Keratinocyte (primary cell): Measurements from ENCODE around the gene ATF7. TPM values are rescaled to one million over a fixed set of nuclear protein-coding genes. Genes with fewer than 3 reads are reported as not detected.

ENCODE experiments used
- DNase-seq: peaks from one replicate; pipeline ENCODE4 v3.0.0-alpha.2; 2011; ENCODE audit warnings: low read depth, missing footprints, low spot score
- FAIRE-seq: peaks from 2 replicates; lab custom pipeline; 2011; peaks lifted over from hg19 to GRCh38; lab: Jason Lieb, UNC
- H2AFZ ChIP-seq: 2 replicates; pipeline ENCODE4 v1.6.0; 2012; ENCODE audit warnings: low read length, control low read depth, inconsistent platforms; ENCODE audit not compliant: control insufficient read depth
- H3K27ac ChIP-seq: 2 replicates; pipeline ENCODE4 v1.5.1; 2011; ENCODE audit warnings: low read length; ENCODE audit not compliant: control insufficient read depth, insufficient read depth
- H3K27me3 ChIP-seq: 3 replicates; pipeline ENCODE4 v1.6.0; 2011; ENCODE audit warnings: low read length; ENCODE audit not compliant: control insufficient read depth, insufficient read depth; ENCODE audit errors: extremely low read depth
- H3K36me3 ChIP-seq, 2 experiments: 2 replicates in 1 of 2; 3 replicates in 1 of 2; pipeline ENCODE4 v1.5.1; 2011; ENCODE audit warnings: low read length in 2 of 2, mild to moderate bottlenecking in 1 of 2; ENCODE audit not compliant: control insufficient read depth in 2 of 2, insufficient read depth in 2 of 2; ENCODE audit errors: extremely low read depth in 1 of 2
- H3K4me1 ChIP-seq: 3 replicates; pipeline ENCODE4 v1.5.1; 2011; ENCODE audit warnings: low read length; ENCODE audit not compliant: control insufficient read depth, insufficient read depth; ENCODE audit errors: extremely low read depth
- H3K4me2 ChIP-seq: 3 replicates; pipeline ENCODE4 v1.6.0; 2011; ENCODE audit warnings: low read depth, low read length; ENCODE audit not compliant: control insufficient read depth, insufficient read depth; ENCODE audit errors: extremely low read depth
- H3K4me3 ChIP-seq, 3 experiments: fragments of 200-600 bp in 1 of 3; sonication (generic) in 1 of 3; 2 replicates in 2 of 3; 3 replicates in 1 of 3; pipeline ENCODE4 v1.5.1; 2011 to 2016; ENCODE audit warnings: low read length in 3 of 3, mild to moderate bottlenecking in 3 of 3, control low read depth in 2 of 3, inconsistent platforms in 1 of 3, low read depth in 1 of 3, mixed read lengths in 1 of 3, mixed run types in 1 of 3, moderate library complexity in 1 of 3; ENCODE audit not compliant: control insufficient read depth in 2 of 3, insufficient read depth in 2 of 3; ENCODE audit errors: extremely low read depth in 1 of 3
- H3K79me2 ChIP-seq: 2 replicates; pipeline ENCODE4 v1.6.0; 2012; ENCODE audit warnings: low read length; ENCODE audit not compliant: control insufficient read depth, insufficient read depth
- H3K9ac ChIP-seq: 3 replicates; pipeline ENCODE4 v1.6.0; 2011; ENCODE audit warnings: low read length; ENCODE audit not compliant: control insufficient read depth, insufficient read depth; ENCODE audit errors: extremely low read depth
- H3K9me1 ChIP-seq: 3 replicates; pipeline ENCODE4 v1.6.0; 2011; ENCODE audit warnings: low read length; ENCODE audit not compliant: control insufficient read depth, insufficient read depth; ENCODE audit errors: extremely low read depth
- H3K9me3 ChIP-seq: 2 replicates; pipeline ENCODE4 v1.5.1; 2012; ENCODE audit warnings: low read depth, low read length; ENCODE audit not compliant: control insufficient read depth
- H4K20me1 ChIP-seq: 3 replicates; pipeline ENCODE4 v1.6.0; 2011; ENCODE audit warnings: low read length; ENCODE audit not compliant: control insufficient read depth, insufficient read depth; ENCODE audit errors: extremely low read depth
- EZH2 ChIP-seq: IDR thresholded peaks from one replicate; pipeline ENCODE4 v1.6.1; 2012; ENCODE audit warnings: inconsistent platforms, mild to moderate bottlenecking, low read length, moderate library complexity
- dilution Hi-C: fragments of 300-500 bp; cut with MboI; formaldehyde crosslinking; loops from one replicate; pipeline ENCODE4 v1.7.0; 2020; ENCODE audit warnings: low sequenced_read_pairs; ENCODE audit not compliant: extremely low pct_ligation_motif_present
- polyA plus RNA-seq, 5 experiments: library from polyadenylated mRNA; depleted of rRNA in 3 of 5; stranded (reverse) in 3 of 5; stranded (forward) in 1 of 5; unstranded in 1 of 5; fragments of >200 nt; gene quantifications; 1 replicate in 1 of 5; 2 replicates in 3 of 5; 3 replicates in 1 of 5; pipeline versions ENCODE4 v1.2.1 to v1.2.3, GENCODE V29; 2011 to 2012; ENCODE audit warnings: missing spikeins in 2 of 5, low read depth in 1 of 5, low replicate concordance in 1 of 5
- TF ChIP-seq, protein P1 (sequence below), 3 experiments: IDR thresholded peaks in 1 of 3; conservative IDR thresholded peaks in 1 of 3; optimal IDR thresholded peaks in 1 of 3; 2 replicates in 2 of 3; 3 replicates in 1 of 3; pipeline versions ENCODE3 to v1.5.1; 2011; ENCODE audit warnings: low read length in 3 of 3, mild to moderate bottlenecking in 3 of 3, moderate library complexity in 2 of 3, control low read depth in 1 of 3, inconsistent platforms in 1 of 3; ENCODE audit not compliant: insufficient read depth in 2 of 3; ENCODE audit errors: extremely low read depth in 1 of 3

ATF7 gene
- polyA plus RNA-seq, 1 donor (not counting 4 experiments of a cell fraction or from before 2014, with no cell fraction given): 16.3 TPM

- no peak for TF ChIP-seq EZH2
- TF ChIP-seq, protein P1, sequence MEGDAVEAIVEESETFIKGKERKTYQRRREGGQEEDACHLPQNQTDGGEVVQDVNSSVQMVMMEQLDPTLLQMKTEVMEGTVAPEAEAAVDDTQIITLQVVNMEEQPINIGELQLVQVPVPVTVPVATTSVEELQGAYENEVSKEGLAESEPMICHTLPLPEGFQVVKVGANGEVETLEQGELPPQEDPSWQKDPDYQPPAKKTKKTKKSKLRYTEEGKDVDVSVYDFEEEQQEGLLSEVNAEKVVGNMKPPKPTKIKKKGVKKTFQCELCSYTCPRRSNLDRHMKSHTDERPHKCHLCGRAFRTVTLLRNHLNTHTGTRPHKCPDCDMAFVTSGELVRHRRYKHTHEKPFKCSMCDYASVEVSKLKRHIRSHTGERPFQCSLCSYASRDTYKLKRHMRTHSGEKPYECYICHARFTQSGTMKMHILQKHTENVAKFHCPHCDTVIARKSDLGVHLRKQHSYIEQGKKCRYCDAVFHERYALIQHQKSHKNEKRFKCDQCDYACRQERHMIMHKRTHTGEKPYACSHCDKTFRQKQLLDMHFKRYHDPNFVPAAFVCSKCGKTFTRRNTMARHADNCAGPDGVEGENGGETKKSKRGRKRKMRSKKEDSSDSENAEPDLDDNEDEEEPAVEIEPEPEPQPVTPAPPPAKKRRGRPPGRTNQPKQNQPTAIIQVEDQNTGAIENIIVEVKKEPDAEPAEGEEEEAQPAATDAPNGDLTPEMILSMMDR (optimal IDR thresholded peaks at IDR 0.05 in 1 of 3, IDR thresholded peaks at IDR 0.05 in 1 of 3, conservative IDR thresholded peaks at IDR 0.05 in 1 of 3; ENCODE audit: extremely low read depth in 1 of 3, insufficient read depth in 2 of 3, low read length in 3 of 3): no peak
- H4K20me1 ChIP-seq: no peaks in the 10 kb centered on the region
- H3K27me3 ChIP-seq: no peaks in the 10 kb centered on the region
- FAIRE-seq (no peak), DNase-seq (no peak)
- H2AFZ ChIP-seq: no peak overlapping the region
- dilution Hi-C loops: no loop called here
- no peaks in the 10 kb centered on the region for H3K9me3 ChIP-seq
- no peak overlapping the region for H3K4me2 ChIP-seq
- no peaks in the 10 kb centered on the region for H3K36me3 ChIP-seq
- H3K4me3 ChIP-seq: no peak overlapping the region
- no peak overlapping the region for H3K27ac ChIP-seq
- peaks cover 29% of the 10 kb centered on the region for H3K79me2 ChIP-seq
- H3K9me1 ChIP-seq: no peaks in the 10 kb centered on the region
- peaks cover 26% of the 10 kb centered on the region for H3K4me1 ChIP-seq
- no peak overlapping the region for H3K9ac ChIP-seq
Measured at GRCh38 chr12:53627919-53628318, 1.7 kb upstream of the ATF7 start.

GRCh38 chr12:53626702-53627169, 554 bp upstream of the ATF7 start:
- Histone ChIP-seq H3K4me2 (peak overlapping the region; percentile 96), H3K27me3 (no peaks in the 10 kb centered on the region), H3K9me3 (no peaks in the 10 kb centered on the region), H3K4me1 (peaks cover 26% of the 10 kb centered on the region), H4K20me1 (no peaks in the 10 kb centered on the region), H2AFZ (peak overlapping the region; percentile 96), H3K36me3 (no peaks in the 10 kb centered on the region), H3K9ac (peak overlapping the region; percentile 99), H3K4me3 (peak overlapping the region; percentile 58 to 94 (median 92)), H3K27ac (peak overlapping the region; percentile 97), H3K9me1 (no peaks in the 10 kb centered on the region), H3K79me2 (peaks cover 41% of the 10 kb centered on the region)
- TF ChIP-seq, protein P1 (optimal IDR thresholded peaks at IDR 0.05 in 1 of 3, IDR thresholded peaks at IDR 0.05 in 1 of 3, conservative IDR thresholded peaks at IDR 0.05 in 1 of 3; ENCODE audit: extremely low read depth in 1 of 3, insufficient read depth in 2 of 3, low read length in 3 of 3): no peak
- TF ChIP-seq EZH2: no peak
- FAIRE-seq: no peak
- dilution Hi-C loops: no loop called here
- DNase-seq: no peak
